MG63 (cell line): Measurements from ENCODE around the gene STOM. TPM values are rescaled to one million over a fixed set of nuclear protein-coding genes. Genes with fewer than 3 reads are reported as not detected.

ENCODE experiments used
- DNase-seq: peaks from one replicate; pipeline ENCODE4 v3.0.0-alpha.2; 2020
- H3K27me3 ChIP-seq: fragments of 250-450 bp; sonication (Bioruptor Pico); 2 replicates; pipeline ENCODE4 v1.5.1; 2020; ENCODE audit warnings: mild to moderate bottlenecking, moderate library complexity
- H3K36me3 ChIP-seq: fragments of 250-450 bp; sonication (Bioruptor Pico); 2 replicates; pipeline ENCODE4 v1.5.1; 2020; ENCODE audit warnings: mild to moderate bottlenecking, moderate library complexity
- H3K4me3 ChIP-seq: fragments of 250-450 bp; sonication (Bioruptor Pico); 2 replicates; pipeline ENCODE4 v1.5.1; 2020; ENCODE audit warnings: mild to moderate bottlenecking, moderate library complexity
- H3K9me3 ChIP-seq: fragments of 250-450 bp; sonication (Bioruptor Pico); 2 replicates; pipeline ENCODE4 v1.5.1; 2020; ENCODE audit warnings: mild to moderate bottlenecking, moderate library complexity
- total RNA-seq: library from RNA; depleted of rRNA; stranded (reverse); fragments of >200 nt; shearing (Covaris generic); gene quantifications from 2 replicates; pipeline ENCODE4 v1.2.3, GENCODE V29; 2014; ENCODE audit warnings: low replicate concordance

Gene STOM
- total RNA-seq, 1 experiment from 2014 or later: 108 TPM

GRCh38 chr9:121331992-121332685, 37.9 kb downstream of the STOM start:
- peaks cover 64% of the 10 kb centered on the region for H3K36me3 ChIP-seq
- H3K27me3 ChIP-seq: no peaks in the 10 kb centered on the region
- DNase-seq: no peak
- H3K4me3 ChIP-seq: no peak overlapping the region
- H3K9me3 ChIP-seq: no peaks in the 10 kb centered on the region

DNA sequence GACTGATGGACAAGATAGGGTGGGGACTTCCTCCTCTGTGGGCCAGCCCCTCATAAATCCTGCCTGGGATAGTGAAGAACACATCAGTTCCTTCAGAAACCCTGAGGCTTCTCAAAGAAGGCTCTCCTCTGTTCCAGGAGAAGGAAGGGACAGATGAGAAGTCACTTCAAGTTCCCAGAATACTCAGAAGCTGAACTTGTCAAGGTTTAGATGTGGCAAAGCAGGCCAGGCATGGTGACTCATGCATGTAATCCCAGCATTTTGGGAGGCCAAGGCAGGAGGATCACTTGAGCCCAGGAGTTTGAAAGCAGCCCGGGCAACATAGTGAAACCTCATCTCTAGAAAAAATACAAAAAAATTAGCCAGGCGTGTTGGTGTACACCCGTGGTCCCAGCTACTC, 38.5 kb downstream of the STOM start:
- H3K36me3 ChIP-seq: peaks cover 58% of the 10 kb centered on the region
- no peak for DNase-seq
- H3K4me3 ChIP-seq: no peak overlapping the region
- no peaks in the 10 kb centered on the region for H3K27me3 ChIP-seq
- no peaks in the 10 kb centered on the region for H3K9me3 ChIP-seq

DNA sequence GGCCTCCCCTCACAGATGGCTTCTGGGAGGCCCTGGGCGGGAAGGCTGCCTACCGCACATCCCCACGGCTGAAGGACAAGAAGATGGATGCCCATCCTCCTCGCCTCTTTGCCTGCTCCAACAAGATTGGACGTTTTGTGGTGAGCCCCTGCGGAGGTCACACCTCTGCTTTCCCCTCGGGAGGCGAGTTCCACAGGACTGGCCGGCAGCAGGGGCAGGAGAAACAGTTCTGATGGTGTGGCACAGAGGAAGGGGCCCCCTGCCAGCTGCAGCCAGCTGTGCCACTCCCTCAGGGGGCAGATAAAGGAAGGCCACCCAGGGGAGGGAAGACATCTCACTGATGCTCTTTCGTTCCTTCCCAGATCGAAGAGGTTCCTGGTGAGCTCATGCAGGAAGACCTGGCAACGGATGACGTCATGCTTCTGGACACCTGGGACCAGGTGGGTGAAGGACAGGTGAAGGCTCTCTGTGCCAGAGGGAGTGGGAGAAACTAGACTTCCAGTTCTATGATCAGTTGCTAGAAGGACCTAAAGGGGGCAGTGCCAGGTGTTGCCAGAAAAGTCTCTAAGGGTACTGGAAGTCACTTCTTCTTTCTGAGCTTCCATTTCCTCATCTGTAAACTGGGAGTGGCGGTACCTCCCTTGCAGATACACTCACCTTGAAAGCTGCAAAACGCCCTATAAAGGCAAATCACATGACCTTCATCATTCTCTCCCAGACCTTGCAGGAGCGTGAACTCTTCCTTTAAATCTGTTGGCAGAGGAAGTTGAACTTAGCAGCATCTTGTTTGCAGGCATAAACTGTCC, 41.0 kb downstream of the STOM start:
- Histone ChIP-seq H3K36me3 (peaks cover 55% of the 10 kb centered on the region), H3K27me3 (no peaks in the 10 kb centered on the region), H3K9me3 (no peaks in the 10 kb centered on the region), H3K4me3 (no peak overlapping the region)
- no peak for DNase-seq

- no peak for DNase-seq
- H3K4me3 ChIP-seq: no peak overlapping the region
- H3K36me3 ChIP-seq: peaks cover 51% of the 10 kb centered on the region
Observed at GRCh38 chr9:121328476-121328875, 41.6 kb downstream of the STOM start.

DNA sequence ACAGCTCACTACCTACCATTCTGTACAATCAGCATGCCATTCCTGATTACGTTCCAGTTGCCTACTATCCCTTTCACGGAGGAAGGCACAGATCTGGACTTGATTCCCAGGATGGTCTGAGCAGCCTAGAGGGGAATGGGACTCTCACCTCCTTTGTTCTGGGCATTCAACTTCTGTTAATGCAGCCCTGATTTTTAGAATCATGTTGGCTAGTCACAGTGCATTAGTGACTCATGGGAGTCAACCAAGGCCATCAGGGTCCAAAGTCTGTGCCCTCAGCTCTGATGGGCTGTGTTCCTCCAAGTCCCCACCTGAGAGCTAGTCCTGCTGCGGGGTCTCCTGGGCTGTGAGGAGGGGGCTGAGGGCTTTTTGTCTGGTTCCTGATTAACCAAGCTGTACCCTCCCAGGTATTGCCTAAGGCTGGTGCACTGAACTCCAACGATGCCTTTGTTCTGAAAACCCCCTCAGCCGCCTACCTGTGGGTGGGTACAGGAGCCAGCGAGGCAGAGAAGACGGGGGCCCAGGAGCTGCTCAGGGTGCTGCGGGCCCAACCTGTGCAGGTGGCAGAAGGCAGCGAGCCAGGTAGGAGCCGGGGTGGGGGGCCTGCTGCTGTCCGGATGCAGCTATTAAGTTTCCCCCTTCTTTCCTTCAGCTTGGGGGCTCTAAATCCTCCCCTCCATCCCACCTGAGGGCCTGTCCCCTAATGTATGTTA, 43.0 kb downstream of the STOM start:
- peaks cover 49% of the 10 kb centered on the region for H3K36me3 ChIP-seq
- DNase-seq: no peak
- H3K4me3 ChIP-seq: no peak overlapping the region
- H3K27me3 ChIP-seq: no peaks in the 10 kb centered on the region
- H3K9me3 ChIP-seq: peaks cover 1% of the 10 kb centered on the region; the same call in 1 of the 2 replicates

More at GRCh38 chr9:121328476-121328875, 41.6 kb downstream of the STOM start:
- H3K9me3 ChIP-seq: no peaks in the 10 kb centered on the region
- no peaks in the 10 kb centered on the region for H3K27me3 ChIP-seq

DNA sequence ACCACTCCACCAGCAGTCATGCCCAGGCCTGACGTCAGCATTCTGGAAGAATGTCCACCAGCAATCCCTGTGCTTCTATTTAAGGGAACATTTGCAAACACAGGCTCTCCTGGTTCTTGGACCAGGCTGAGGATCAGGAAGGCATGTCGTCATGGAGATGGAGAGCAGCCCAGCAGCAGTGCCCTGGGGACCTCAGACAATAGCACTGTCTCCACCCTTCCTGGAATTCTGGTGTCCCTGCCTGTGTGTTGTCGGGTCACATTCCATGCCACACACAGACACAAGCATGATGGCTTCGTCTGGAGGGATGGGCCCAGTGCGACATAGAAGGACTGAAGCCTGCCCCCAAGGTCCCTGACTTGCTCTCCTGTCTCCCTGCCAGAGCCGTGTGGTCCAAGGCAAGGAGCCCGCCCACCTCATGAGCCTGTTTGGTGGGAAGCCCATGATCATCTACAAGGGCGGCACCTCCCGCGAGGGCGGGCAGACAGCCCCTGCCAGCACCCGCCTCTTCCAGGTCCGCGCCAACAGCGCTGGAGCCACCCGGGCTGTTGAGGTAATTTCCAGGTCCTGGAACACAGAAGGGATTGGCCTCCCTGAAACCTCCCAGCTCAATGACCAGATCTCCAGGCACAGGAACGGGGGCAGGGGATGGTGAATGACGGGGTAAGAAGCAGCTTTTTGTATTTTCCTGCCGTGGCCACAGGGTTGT, 43.8 kb downstream of the STOM start:
- Histone ChIP-seq H3K27me3 (no peaks in the 10 kb centered on the region), H3K4me3 (no peak overlapping the region), H3K9me3 (peaks cover 5% of the 10 kb centered on the region; the same call in 1 of the 2 replicates), H3K36me3 (peaks cover 54% of the 10 kb centered on the region)
- DNase-seq: peak; percentile 95

DNA sequence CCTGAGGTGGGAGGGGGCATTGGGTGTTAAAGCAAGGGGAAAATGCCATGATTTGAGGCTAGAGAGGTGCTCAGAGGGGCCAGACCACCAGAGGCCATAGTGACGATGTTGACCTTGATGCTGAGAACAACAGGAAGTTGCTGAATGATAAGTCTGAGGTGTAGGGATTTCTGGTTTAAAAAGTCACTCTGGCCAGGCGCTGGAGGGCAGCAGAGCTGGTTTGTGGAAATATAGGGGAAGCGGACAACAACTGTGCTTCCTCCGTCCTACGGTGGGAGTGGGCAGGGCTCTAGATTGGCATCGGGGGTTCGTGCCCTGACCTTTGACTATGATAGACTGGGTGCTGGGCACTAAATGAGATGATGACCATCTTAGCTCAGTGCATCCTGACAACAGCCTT, 44.7 kb downstream of the STOM start:
- H3K4me3 ChIP-seq: no peak overlapping the region
- peaks cover 5% of the 10 kb centered on the region; the same call in 1 of the 2 replicates for H3K9me3 ChIP-seq
- DNase-seq: no peak
- peaks cover 52% of the 10 kb centered on the region for H3K36me3 ChIP-seq
- H3K27me3 ChIP-seq: no peaks in the 10 kb centered on the region

GRCh38 chr9:121324755-121325154, 45.3 kb downstream of the STOM start:
- no peak for DNase-seq
- peaks cover 46% of the 10 kb centered on the region for H3K36me3 ChIP-seq
- no peak overlapping the region for H3K4me3 ChIP-seq
- peaks cover 5% of the 10 kb centered on the region; the same call in 1 of the 2 replicates for H3K9me3 ChIP-seq
- H3K27me3 ChIP-seq: no peaks in the 10 kb centered on the region

- peak; percentile 60 for DNase-seq
- Histone ChIP-seq H3K27me3 (no peaks in the 10 kb centered on the region), H3K4me3 (no peak overlapping the region), H3K9me3 (peaks cover 5% of the 10 kb centered on the region; the same call in 1 of the 2 replicates), H3K36me3 (peaks cover 42% of the 10 kb centered on the region)
Observed at GRCh38 chr9:121324316-121324715, 45.7 kb downstream of the STOM start.

- Histone ChIP-seq H3K36me3 (peaks cover 40% of the 10 kb centered on the region), H3K4me3 (no peak overlapping the region), H3K27me3 (no peaks in the 10 kb centered on the region), H3K9me3 (peaks cover 5% of the 10 kb centered on the region; the same call in 1 of the 2 replicates)
- DNase-seq: no peak
Observed at GRCh38 chr9:121323449-121324151, 46.5 kb downstream of the STOM start.

GRCh38 chr9:121322737-121323448, 47.2 kb downstream of the STOM start:
- no peak for DNase-seq

DNA sequence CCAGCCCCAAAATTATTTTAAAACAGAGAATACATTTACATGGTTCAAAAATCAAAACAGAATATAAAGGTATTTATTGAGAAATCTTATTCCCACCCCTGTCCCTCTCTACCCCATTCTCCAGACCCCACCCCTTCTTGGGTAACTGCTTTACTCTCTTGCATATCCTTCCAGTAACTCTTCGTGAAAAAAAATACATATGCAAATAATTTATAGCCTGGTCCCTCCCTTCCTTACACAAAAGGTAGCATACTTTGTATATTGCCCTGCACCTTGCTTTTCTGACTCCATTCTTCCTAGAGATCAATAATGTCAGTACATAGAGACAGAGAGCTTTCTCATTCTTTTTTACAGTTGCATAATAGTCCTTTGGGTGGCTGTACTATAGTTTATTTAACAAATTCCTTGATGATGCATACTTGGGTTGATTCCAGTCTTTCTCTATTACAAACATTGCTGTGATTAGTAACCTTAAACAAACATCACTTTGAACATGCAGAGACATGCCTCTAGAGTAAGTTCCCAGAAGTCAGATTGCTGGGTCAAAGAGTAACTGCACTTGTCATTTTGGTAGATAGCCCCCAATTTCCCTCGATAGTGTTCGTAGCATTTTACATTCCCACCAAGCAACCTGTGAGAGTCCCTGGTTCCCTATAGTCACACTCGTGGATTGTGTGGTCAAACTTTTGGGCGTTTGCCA, 47.9 kb downstream of the STOM start:
- Histone ChIP-seq H3K27me3 (no peaks in the 10 kb centered on the region), H3K4me3 (no peak overlapping the region), H3K9me3 (peaks cover 5% of the 10 kb centered on the region; the same call in 1 of the 2 replicates), H3K36me3 (peaks cover 35% of the 10 kb centered on the region)
- DNase-seq: no peak

More at GRCh38 chr9:121322737-121323448, 47.2 kb downstream of the STOM start:
- peaks cover 5% of the 10 kb centered on the region; the same call in 1 of the 2 replicates for H3K9me3 ChIP-seq
- peaks cover 35% of the 10 kb centered on the region for H3K36me3 ChIP-seq
- no peak overlapping the region for H3K4me3 ChIP-seq
- no peaks in the 10 kb centered on the region for H3K27me3 ChIP-seq

DNA sequence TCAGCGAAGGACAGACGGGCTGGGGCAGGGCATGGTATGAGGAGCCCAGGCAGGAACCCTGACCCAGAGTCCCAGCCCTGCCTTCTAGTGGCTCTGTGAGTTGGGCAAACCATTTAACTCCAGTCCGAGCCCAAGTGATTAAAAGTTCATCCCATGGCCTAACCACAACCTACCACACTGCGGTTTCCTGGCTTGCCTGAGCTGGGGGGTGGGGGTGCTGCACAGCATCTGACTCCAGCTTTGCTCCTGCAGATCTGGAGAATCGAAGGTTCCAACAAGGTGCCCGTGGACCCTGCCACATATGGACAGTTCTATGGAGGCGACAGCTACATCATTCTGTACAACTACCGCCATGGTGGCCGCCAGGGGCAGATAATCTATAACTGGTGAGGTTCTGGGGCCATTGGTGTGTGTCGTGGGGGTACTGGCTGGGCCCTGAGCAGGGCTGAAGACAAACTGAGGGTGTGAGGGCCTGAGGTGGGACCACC, 49.0 kb downstream of the STOM start:
- peaks cover 5% of the 10 kb centered on the region; the same call in 1 of the 2 replicates for H3K9me3 ChIP-seq
- peaks cover 35% of the 10 kb centered on the region for H3K36me3 ChIP-seq
- H3K27me3 ChIP-seq: no peaks in the 10 kb centered on the region
- DNase-seq: no peak
- no peak overlapping the region for H3K4me3 ChIP-seq

DNA sequence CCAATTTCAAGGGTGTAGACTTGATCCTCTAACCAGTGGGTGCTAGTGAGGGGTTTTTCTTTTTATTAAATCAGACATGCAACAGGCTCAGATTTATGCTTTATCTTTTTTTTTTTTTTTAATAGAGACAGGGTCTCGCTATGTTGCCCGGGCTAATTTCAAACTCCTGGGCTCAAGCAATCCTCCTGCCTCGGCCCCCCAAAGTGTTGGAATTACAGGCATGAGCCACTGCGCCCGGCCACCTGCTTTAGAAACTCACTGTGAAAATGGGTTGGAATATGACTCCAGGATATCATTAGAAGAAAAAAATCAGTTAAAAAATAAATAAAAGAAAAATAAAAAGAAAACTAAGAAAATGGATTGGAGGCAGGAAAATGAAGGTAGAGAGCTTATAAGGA, 50.7 kb downstream of the STOM start:
- Histone ChIP-seq H3K36me3 (peaks cover 22% of the 10 kb centered on the region), H3K9me3 (peaks cover 5% of the 10 kb centered on the region; the same call in 1 of the 2 replicates)
- no peak for DNase-seq

More for the DNA sequence above, 50.7 kb downstream of the STOM start:
- Histone ChIP-seq H3K4me3 (no peak overlapping the region), H3K27me3 (no peaks in the 10 kb centered on the region)
